Raji (cell line): ENCODE results near the gene ADPRH.

Source experiments
- POLR2A ChIP-seq: IDR thresholded peaks from 2 replicates; pipeline ENCODE4 v1.6.1; 2011; ENCODE audit warnings: low read depth, low read length, control low read depth; ENCODE audit not compliant: insufficient read depth

The ADPRH gene

GRCh38 chr3:119630128-119630879 is 51.0 kb downstream of the ADPRH start:
- no peak for TF ChIP-seq POLR2A

- TF ChIP-seq POLR2A: no peak
These were observed 51.6 kb downstream of the ADPRH start for GRCh38 chr3:119630880-119631329.

GRCh38 chr3:119631516-119631915 is 52.2 kb downstream of the ADPRH start:
- no peak for TF ChIP-seq POLR2A

- no peak for TF ChIP-seq POLR2A
These were observed 52.9 kb downstream of the ADPRH start for GRCh38 chr3:119632216-119632615.

GRCh38 chr3:119632829-119633228 is 53.5 kb downstream of the ADPRH start:
- no peak for TF ChIP-seq POLR2A

- no peak for TF ChIP-seq POLR2A
These were observed 56.4 kb downstream of the ADPRH start for GRCh38 chr3:119635719-119636118.

GRCh38 chr3:119636249-119636648 is 57.0 kb downstream of the ADPRH start:
- no peak for TF ChIP-seq POLR2A

GRCh38 chr3:119636891-119637611 is 57.8 kb downstream of the ADPRH start:
- no peak for TF ChIP-seq POLR2A

GRCh38 chr3:119637679-119638477 is 58.6 kb downstream of the ADPRH start:
- TF ChIP-seq POLR2A: no peak
